ENCODE measurements around the gene TUBB1. TPM values are rescaled to one million over a fixed set of nuclear protein-coding genes. Genes with fewer than 3 reads are reported as not detected.

TUBB1 gene
- total RNA-seq, 3 donors from 2014 or later, result not detected

DNA sequence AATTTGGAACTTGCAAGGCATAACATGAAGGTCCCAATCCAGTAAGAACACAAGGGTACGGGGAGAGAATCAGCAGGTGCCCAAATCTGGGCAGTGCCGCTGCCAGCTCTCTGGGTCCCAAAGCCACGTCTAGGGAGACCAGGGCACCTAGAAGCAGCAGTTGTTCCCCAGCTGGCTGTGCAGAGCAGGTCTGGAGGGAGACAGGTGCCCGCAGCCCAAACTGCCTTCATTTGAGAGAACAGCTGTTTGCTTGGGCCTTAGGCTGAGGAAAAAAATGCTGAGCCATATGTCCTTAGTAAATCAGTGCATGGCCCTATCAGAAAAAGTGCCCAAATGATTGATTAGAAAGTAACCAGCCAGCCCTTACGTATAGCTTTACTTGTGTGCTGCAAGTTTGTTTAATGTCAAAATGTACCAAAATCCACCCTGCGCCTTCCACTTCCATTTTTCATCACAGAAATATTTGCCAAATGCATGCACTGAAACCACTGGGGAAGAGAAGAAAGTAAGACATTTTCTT is 32.5 kb downstream of the TUBB1 start:
- no peaks in the 10 kb centered on the region for H3K36me3 ChIP-seq (ENCODE audit: low read depth)
- DNase-seq (no peak), ATAC-seq (no peak)
- TF ChIP-seq CTCF (IDR thresholded peaks at IDR 0.05), result no peak
- H3K4me1 ChIP-seq (ENCODE audit: low read depth), result peaks cover 14% of the 10 kb centered on the region
- H3K4me3 ChIP-seq, result no peak overlapping the region
- H3K9me3 ChIP-seq, result no peaks in the 10 kb centered on the region
- intact Hi-C loops (cut with DNase I, micrococcal nuclease), result no loop called here

DNA sequence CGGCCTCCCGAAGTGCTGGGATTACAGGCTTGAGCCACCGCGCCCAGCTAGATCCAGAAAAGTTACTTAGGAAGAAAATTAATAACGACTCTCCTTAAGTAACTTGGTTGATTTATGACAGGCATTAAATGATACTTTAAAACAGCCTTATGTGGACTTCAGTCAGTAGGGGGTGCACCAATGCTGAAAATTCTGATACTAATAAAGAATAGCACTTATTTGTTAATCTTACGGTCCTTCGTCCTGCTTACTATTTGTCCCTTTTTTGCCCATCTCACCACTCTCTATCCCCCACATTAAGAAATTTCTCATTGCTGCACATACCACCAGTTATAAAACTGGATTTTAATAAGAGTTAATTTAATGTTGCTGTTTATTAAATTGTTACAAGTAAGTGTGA is 36.1 kb downstream of the TUBB1 start:
- Histone ChIP-seq H3K4me1 (ENCODE audit: low read depth) (no peaks in the 10 kb centered on the region), H3K36me3 (ENCODE audit: low read depth) (no peaks in the 10 kb centered on the region), H3K9me3 (no peaks in the 10 kb centered on the region), H3K4me3 (no peak overlapping the region)
- ATAC-seq (no peak), DNase-seq (peak in 1 of 3 donors; percentile 37)
- intact Hi-C loops (cut with DNase I, micrococcal nuclease), result no loop called here
- TF ChIP-seq CTCF (IDR thresholded peaks at IDR 0.05), result no peak

DNA sequence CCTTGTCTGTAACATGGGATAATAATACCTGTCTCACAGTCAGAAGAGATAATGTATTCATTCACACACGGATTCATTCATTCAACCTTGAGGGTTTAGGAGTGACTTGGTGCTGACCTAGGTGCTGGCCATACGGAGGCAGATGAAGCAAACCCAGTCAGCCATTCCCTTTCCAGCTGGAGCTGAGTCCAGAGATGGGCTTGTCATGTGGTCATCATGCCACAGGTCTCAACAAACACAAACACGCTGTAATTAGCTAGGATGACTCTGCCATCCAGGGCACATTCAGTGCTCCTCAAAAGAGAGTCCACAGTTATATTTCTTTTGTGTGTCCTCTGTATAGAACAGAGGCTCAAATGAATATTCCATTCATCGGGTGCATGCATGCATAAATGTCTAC is 42.9 kb downstream of the TUBB1 start:
- ATAC-seq, result no peak
- TF ChIP-seq CTCF (IDR thresholded peaks at IDR 0.05), result no peak
- DNase-seq, result no peak
- no peaks in the 10 kb centered on the region for H3K4me1 ChIP-seq (ENCODE audit: low read depth)
- H3K4me3 ChIP-seq, result no peak overlapping the region
- H3K36me3 ChIP-seq (ENCODE audit: low read depth), result no peaks in the 10 kb centered on the region
- intact Hi-C loops (cut with DNase I, micrococcal nuclease), result no loop called here
- H3K9me3 ChIP-seq, result no peaks in the 10 kb centered on the region

GRCh38 chr20:59063358-59064213 is 44.4 kb downstream of the TUBB1 start:
- TF ChIP-seq CTCF (IDR thresholded peaks at IDR 0.05), result no peak
- no peak for ATAC-seq
- H3K9me3 ChIP-seq, result no peaks in the 10 kb centered on the region

GRCh38 chr20:59064214-59064722 is 45.0 kb downstream of the TUBB1 start:
- Histone ChIP-seq H3K4me1 (ENCODE audit: low read depth) (no peaks in the 10 kb centered on the region), H3K9me3 (no peaks in the 10 kb centered on the region), H3K4me3 (no peak overlapping the region), H3K36me3 (ENCODE audit: low read depth) (no peaks in the 10 kb centered on the region)
- DNase-seq (no peak), ATAC-seq (no peak)
- intact Hi-C loops (cut with DNase I, micrococcal nuclease), result no loop called here
- TF ChIP-seq CTCF (IDR thresholded peaks at IDR 0.05), result no peak

More at GRCh38 chr20:59063358-59064213, 44.4 kb downstream of the TUBB1 start:
- Histone ChIP-seq H3K4me3 (no peak overlapping the region), H3K36me3 (ENCODE audit: low read depth) (no peaks in the 10 kb centered on the region), H3K4me1 (ENCODE audit: low read depth) (no peaks in the 10 kb centered on the region)
- DNase-seq, result no peak
- intact Hi-C loops (cut with DNase I, micrococcal nuclease), result no loop called here

Data from mucosa of descending colon (tissue), 3 donors.